Measurements from ENCODE around the gene INHBB.

DNA sequence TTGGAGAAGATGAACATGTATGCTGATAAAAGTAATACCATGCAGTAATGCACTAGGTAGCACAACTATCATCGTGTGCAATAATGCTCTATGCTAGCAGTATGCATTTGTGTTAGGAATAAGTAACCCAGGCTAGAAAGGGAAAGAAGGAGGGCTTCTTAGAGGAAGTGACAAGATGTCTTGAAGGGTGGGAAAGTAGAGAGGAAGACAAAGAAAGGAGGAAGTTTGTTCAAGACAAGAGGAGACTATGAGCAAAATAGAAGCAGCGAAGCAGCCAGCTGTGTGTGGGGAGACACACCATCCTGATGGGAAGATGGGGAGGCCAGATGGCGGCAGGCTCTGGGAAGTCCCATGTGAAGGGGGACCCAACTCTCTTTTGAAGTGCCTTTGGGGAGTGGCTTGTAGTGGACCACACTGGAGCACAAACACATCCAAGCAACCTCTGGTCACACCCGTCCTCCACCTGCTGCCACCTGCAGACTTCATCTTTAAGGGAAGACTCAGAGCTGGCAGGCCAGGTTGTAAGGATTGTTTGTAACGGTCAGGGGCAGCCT lies 39.9 kb upstream of the INHBB start:
- TF ChIP-seq, protein P1, sequence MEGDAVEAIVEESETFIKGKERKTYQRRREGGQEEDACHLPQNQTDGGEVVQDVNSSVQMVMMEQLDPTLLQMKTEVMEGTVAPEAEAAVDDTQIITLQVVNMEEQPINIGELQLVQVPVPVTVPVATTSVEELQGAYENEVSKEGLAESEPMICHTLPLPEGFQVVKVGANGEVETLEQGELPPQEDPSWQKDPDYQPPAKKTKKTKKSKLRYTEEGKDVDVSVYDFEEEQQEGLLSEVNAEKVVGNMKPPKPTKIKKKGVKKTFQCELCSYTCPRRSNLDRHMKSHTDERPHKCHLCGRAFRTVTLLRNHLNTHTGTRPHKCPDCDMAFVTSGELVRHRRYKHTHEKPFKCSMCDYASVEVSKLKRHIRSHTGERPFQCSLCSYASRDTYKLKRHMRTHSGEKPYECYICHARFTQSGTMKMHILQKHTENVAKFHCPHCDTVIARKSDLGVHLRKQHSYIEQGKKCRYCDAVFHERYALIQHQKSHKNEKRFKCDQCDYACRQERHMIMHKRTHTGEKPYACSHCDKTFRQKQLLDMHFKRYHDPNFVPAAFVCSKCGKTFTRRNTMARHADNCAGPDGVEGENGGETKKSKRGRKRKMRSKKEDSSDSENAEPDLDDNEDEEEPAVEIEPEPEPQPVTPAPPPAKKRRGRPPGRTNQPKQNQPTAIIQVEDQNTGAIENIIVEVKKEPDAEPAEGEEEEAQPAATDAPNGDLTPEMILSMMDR (IDR thresholded peaks at IDR 0.05; ENCODE audit: low read length) = no peak
- no peak for TF ChIP-seq EZH2 (IDR thresholded peaks at IDR 0.05; ENCODE audit: borderline replicate concordance, low read length)
